BJ (cell line): ENCODE data around the gene LIX1. TPM values are rescaled to one million over a fixed set of nuclear protein-coding genes. Genes with fewer than 3 reads are reported as not detected.
"Not testable (repeated sequence)": the region's sequence is repeated elsewhere in the genome, so short reads cannot be mapped to it uniquely, and the experiment has no call there.

Source experiments
- CTCF ChIA-PET: fragments of 350-600 bp; formaldehyde crosslinking; extraction: SDS; loops from one replicate; lab custom pipeline; 2021; ENCODE audit warnings: antibody characterized with exemption, inconsistent platforms; lab: Yijun Ruan, JAX
- POLR2A ChIA-PET: fragments of 300-600 bp; sonication (Branson Sonifier 250); formaldehyde crosslinking; extraction: SDS; loops from one replicate; lab custom pipeline; 2021; ENCODE audit warnings: antibody characterized with exemption; lab: Charles Lee
- DNase-seq: peaks from one replicate; pipeline ENCODE4 v3.0.0-alpha.2; 2011; ENCODE audit warnings: low read depth
- H3K27me3 ChIP-seq: 2 replicates; pipeline ENCODE4 v1.6.0; 2011; ENCODE audit warnings: low read length; ENCODE audit not compliant: control insufficient read depth, insufficient read depth
- H3K36me3 ChIP-seq: 2 replicates; pipeline ENCODE4 v1.5.1; 2011; ENCODE audit warnings: low read length; ENCODE audit not compliant: control insufficient read depth, insufficient read depth
- H3K4me3 ChIP-seq: 2 replicates; pipeline ENCODE4 v1.5.1; 2011; ENCODE audit warnings: low read depth, mild to moderate bottlenecking, control low read depth, low read length
- CTCF ChIP-seq: IDR thresholded peaks from 2 replicates; pipeline ENCODE4 v1.5.1; 2011; ENCODE audit warnings: low read depth, mild to moderate bottlenecking, control low read depth, inconsistent platforms, low read length, moderate library complexity; ENCODE audit not compliant: insufficient read depth
- polyA plus RNA-seq: library from polyadenylated mRNA; depleted of rRNA; stranded (reverse); fragments of >200 nt; gene quantifications from 2 replicates; pipeline ENCODE4 v1.2.3, GENCODE V29; 2011

Gene LIX1
- polyA plus RNA-seq, 1 experiment, result not detected

DNA sequence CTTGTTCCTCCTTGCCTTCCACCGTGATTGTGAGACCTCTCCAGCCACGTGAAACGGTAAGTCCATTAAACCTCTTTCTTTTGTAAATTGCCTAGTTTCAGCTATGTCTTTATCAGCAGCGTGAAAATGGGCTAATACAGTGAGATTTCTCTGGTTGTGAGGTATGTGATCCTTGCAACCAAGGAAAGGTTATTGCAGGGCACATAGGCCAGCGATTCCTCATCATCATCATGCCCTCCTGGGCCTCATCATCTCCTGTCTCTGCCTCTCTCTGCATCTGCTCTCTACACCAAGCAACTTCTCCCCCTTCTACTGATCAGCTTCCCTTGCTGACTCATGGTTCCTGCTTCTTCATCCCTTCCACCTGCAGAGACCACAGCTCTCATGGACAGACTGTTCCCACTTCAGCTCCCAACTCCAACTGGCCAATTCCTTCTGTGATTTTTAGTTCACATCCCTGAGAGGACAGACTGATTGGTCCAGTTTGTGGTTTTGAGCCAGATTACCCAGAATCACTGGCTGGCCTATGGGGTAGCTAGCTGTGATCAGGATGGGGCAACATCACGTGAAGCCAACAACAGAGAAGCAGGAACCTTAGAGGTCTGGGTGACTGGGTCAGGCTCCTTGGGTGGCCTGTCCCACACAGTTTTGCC is 53.1 kb downstream of the LIX1 start:
- Histone ChIP-seq H3K36me3 (no peaks in the 10 kb centered on the region), H3K27me3 (peaks cover 14% of the 10 kb centered on the region), H3K4me3 (no peak overlapping the region)
- no peak for TF ChIP-seq CTCF
- ChIA-PET POLR2A (no interaction called here), CTCF (no interaction called here)
- no peak for DNase-seq

GRCh38 chr5:97088774-97089148 is 53.6 kb downstream of the LIX1 start:
- Histone ChIP-seq H3K27me3 (peaks cover 14% of the 10 kb centered on the region), H3K36me3 (no peaks in the 10 kb centered on the region), H3K4me3 (no peak overlapping the region)
- ChIA-PET CTCF (no interaction called here), POLR2A (no interaction called here)
- no peak for TF ChIP-seq CTCF
- no peak for DNase-seq

DNA sequence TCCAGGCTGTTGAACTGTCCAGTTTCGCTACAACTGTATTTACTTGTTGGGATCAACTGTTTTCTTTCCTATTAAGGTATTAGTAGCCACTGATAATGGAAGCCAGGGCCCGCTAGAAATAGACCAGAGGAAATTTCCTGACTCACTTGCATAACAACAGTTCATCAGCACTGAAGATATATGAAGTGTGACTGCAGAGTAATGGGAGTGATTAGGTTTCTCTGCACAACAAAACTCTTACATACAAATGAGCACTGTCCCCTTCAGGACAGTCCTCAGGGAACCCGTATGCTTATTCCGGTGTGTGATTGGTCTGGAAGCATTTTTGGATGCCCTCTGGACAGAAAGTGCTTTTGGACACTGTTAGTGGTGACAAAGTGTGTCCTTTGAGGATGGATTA is 55.3 kb downstream of the LIX1 start:
- TF ChIP-seq CTCF, result no peak
- H3K4me3 ChIP-seq, result no peak overlapping the region
- ChIA-PET POLR2A (no interaction called here), CTCF (no interaction called here)
- H3K27me3 ChIP-seq, result peaks cover 14% of the 10 kb centered on the region
- H3K36me3 ChIP-seq, result no peaks in the 10 kb centered on the region
- no peak for DNase-seq

- Histone ChIP-seq H3K4me3 (no peak overlapping the region), H3K27me3 (peaks cover 11% of the 10 kb centered on the region), H3K36me3 (no peaks in the 10 kb centered on the region)
- POLR2A ChIA-PET, result no interaction called here
- no peak for TF ChIP-seq CTCF
- no peak for DNase-seq
- CTCF ChIA-PET, result no interaction called here
These were observed 56.8 kb downstream of the LIX1 start for GRCh38 chr5:97085459-97086181.

GRCh38 chr5:97084782-97085458 is 57.5 kb downstream of the LIX1 start:
- H3K36me3 ChIP-seq, POLR2A ChIA-PET, H3K4me3 ChIP-seq, CTCF ChIA-PET, H3K27me3 ChIP-seq, DNase-seq: not testable (repeated sequence)
